OCI-LY3 (cell line): ENCODE results near the gene TECR.
"Not testable (repeated sequence)": the region's sequence is repeated elsewhere in the genome, so short reads cannot be mapped to it uniquely, and the experiment has no call there.

Experiments
- H2AFZ ChIP-seq: fragments of 200-600, 300-600 bp; shearing (Covaris generic); 2 replicates; pipeline ENCODE4 v1.6.0; 2014; ENCODE audit warnings: antibody characterized with exemption, low read depth, low read length
- H3K27ac ChIP-seq: fragments of 200-600, 300-600 bp; sonication (generic); 2 replicates; pipeline ENCODE4 v1.5.1; 2014; ENCODE audit warnings: mild to moderate bottlenecking, low read length, moderate library complexity, mixed read lengths
- H3K27me3 ChIP-seq: fragments of 200-600, 300-600 bp; sonication (generic); 2 replicates; pipeline ENCODE4 v1.6.1; 2014; ENCODE audit warnings: low read depth, low read length, mixed read lengths
- H3K36me3 ChIP-seq: fragments of 200-600, 300-600 bp; sonication (generic); replicated peaks from 2 replicates; pipeline ENCODE3; 2014; ENCODE audit warnings: low read depth, low read length, mixed read lengths
- H3K4me1 ChIP-seq: fragments of 300-600, 200-600 bp; sonication (generic); 2 replicates; pipeline ENCODE4 v1.6.1; 2014; ENCODE audit warnings: low read length, mixed read lengths
- H3K4me2 ChIP-seq: fragments of 200-600, 300-600 bp; sonication (generic); 2 replicates; pipeline ENCODE4 v1.6.1; 2014; ENCODE audit warnings: low read length, mixed read lengths
- H3K4me3 ChIP-seq: fragments of 300-600, 200-600 bp; sonication (generic); 2 replicates; pipeline ENCODE4 v1.5.1; 2014; ENCODE audit warnings: antibody characterized with exemption, mild to moderate bottlenecking, low read length, moderate library complexity
- H3K79me2 ChIP-seq: fragments of 300-600, 200-600 bp; shearing (Covaris generic); 2 replicates; pipeline ENCODE4 v1.6.1; 2014; ENCODE audit warnings: mild to moderate bottlenecking, low read length, mixed read lengths
- H3K9ac ChIP-seq: fragments of 300-600, 200-600 bp; shearing (Covaris generic); 2 replicates; pipeline ENCODE4 v1.6.0; 2014; ENCODE audit warnings: mild to moderate bottlenecking, low read length, moderate library complexity
- H3K9me3 ChIP-seq: fragments of 200-600, 300-600 bp; shearing (Covaris generic); 2 replicates; pipeline ENCODE4 v1.6.1; 2014; ENCODE audit warnings: low read length, mixed read lengths; ENCODE audit not compliant: insufficient read depth
- H4K20me1 ChIP-seq: fragments of 200-600, 300-600 bp; sonication (generic); 2 replicates; pipeline ENCODE4 v1.6.1; 2016; ENCODE audit warnings: low read length, mixed read lengths; ENCODE audit not compliant: insufficient read depth
- EZH2phosphoT487 ChIP-seq: fragments of 200-600 bp; shearing (Covaris generic); IDR thresholded peaks from 2 replicates; pipeline ENCODE4 v1.6.1; 2018; ENCODE audit warnings: antibody characterized with exemption, mixed run types, low read depth
- TF ChIP-seq, protein P1 (sequence below): fragments of 200-600, 300-600 bp; sonication (generic); IDR thresholded peaks from 2 replicates; pipeline ENCODE4 v1.5.1; 2014; ENCODE audit warnings: antibody characterized with exemption, low read length, low read depth

Gene TECR

DNA sequence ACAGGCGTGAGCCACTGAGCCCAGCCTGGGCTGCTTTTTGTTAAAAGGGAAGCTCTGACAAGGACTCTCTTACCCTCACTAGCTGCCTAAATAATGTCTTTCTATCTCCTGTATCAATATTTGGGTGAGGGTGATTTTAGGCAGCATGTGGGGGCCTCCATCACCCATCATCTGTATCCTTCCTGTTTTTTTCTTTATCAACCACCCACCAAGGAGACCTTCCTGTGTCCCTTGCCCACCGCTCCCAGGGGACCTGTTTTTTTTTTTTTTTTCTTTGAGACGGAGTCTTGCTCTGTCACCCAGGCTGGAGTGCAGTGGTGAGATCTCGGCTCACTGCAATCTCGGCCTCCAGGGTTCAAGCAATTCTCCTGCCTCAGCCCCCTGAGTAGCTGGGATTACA, 47.9 kb downstream of the TECR start:
- no peak for TF ChIP-seq EZH2phosphoT487
- TF ChIP-seq, protein P1, sequence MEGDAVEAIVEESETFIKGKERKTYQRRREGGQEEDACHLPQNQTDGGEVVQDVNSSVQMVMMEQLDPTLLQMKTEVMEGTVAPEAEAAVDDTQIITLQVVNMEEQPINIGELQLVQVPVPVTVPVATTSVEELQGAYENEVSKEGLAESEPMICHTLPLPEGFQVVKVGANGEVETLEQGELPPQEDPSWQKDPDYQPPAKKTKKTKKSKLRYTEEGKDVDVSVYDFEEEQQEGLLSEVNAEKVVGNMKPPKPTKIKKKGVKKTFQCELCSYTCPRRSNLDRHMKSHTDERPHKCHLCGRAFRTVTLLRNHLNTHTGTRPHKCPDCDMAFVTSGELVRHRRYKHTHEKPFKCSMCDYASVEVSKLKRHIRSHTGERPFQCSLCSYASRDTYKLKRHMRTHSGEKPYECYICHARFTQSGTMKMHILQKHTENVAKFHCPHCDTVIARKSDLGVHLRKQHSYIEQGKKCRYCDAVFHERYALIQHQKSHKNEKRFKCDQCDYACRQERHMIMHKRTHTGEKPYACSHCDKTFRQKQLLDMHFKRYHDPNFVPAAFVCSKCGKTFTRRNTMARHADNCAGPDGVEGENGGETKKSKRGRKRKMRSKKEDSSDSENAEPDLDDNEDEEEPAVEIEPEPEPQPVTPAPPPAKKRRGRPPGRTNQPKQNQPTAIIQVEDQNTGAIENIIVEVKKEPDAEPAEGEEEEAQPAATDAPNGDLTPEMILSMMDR, result no peak
- H3K27me3 ChIP-seq, result no peaks in the 10 kb centered on the region
- no peaks in the 10 kb centered on the region for H3K36me3 ChIP-seq
- H4K20me1 ChIP-seq, result no peaks in the 10 kb centered on the region
- peak overlapping the region; percentile 67 for H3K4me2 ChIP-seq
- H3K9ac ChIP-seq, result peak overlapping the region; percentile 48; the same call in 1 of the 2 replicates
- no peaks in the 10 kb centered on the region for H3K9me3 ChIP-seq
- peak overlapping the region; percentile 41; the same call in 1 of the 2 replicates for H2AFZ ChIP-seq
- H3K79me2 ChIP-seq, result no peaks in the 10 kb centered on the region
- H3K4me3 ChIP-seq, result no peak overlapping the region
- H3K4me1 ChIP-seq, result peaks cover 62% of the 10 kb centered on the region
- H3K27ac ChIP-seq, result peak overlapping the region; percentile 62

DNA sequence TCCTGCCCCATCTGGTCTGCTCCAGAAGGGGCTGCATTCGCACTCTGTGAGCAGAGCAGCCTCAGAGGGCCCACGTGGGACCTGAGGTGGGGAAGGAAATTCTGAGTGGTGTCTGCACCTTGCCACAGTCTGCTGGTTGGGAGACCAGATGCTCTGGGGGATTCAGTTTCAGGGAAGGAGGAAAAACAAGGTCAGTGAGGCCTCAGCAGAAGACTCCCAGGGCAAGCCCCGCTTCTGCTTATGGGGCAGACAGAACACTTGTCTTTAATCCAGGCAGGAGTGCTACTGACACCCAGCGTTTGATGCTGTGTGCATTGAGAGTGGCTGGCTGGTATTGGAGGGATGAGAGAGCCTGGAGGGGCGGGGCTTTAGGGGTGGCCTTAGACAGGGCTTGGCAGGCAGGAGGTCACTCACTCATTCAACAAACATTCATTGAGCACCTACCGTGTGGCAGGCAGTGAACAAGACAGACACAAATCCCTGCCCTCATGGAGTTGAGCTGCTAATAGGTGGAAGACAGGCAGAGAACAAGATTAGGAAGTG, 48.6 kb downstream of the TECR start:
- TF ChIP-seq, protein P1, result peak; percentile 30
- TF ChIP-seq EZH2phosphoT487, result no peak
- H3K4me2 ChIP-seq, result peak overlapping the region; percentile 67
- H2AFZ ChIP-seq, result peak overlapping the region; percentile 78; the same call in 1 of the 2 replicates
- H3K9ac ChIP-seq, result peak overlapping the region; percentile 48
- no peaks in the 10 kb centered on the region for H4K20me1 ChIP-seq
- H3K4me3 ChIP-seq, result peak overlapping the region; percentile 34
- H3K36me3 ChIP-seq, result no peaks in the 10 kb centered on the region
- H3K79me2 ChIP-seq, result peaks cover 4% of the 10 kb centered on the region
- H3K27ac ChIP-seq, result peak overlapping the region; percentile 62
- H3K4me1 ChIP-seq, result peaks cover 68% of the 10 kb centered on the region
- H3K9me3 ChIP-seq, result no peaks in the 10 kb centered on the region
- H3K27me3 ChIP-seq, result no peaks in the 10 kb centered on the region

DNA sequence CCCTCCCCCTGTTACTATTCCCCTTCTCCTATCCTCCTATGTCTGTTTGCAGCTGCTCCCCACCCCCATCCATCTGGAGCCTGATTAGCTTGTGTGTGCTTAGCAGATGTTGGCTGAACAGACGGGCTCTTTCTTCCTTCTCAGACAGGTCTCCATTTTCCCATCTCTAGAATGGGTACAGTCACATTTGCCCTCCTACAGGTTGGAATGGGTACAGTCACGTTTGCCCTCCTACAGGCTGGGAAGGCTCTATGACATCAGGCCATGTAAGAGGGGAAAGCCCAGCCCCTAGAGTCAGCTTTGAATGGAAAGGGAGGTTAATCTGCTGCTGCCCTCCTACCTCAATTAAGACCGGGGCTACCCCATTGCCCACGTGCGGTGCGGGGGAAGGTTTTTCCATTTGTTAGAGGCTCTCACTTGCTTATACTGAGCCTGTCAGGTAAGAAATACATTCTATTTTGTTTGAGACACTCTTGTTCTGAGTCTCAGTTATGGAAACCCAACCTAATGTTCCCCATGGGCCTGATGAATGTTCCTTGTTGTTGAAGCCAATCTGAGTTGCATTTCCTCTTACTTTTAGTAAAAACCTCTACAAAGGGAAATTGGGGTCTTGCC, 51.3 kb downstream of the TECR start:
- H3K27me3 ChIP-seq, result no peaks in the 10 kb centered on the region
- TF ChIP-seq, protein P1, result peak; percentile 41
- TF ChIP-seq EZH2phosphoT487, result 0 out of 2 replicates have a peak, but pooled peaks have one; percentile 36
- no peaks in the 10 kb centered on the region for H3K9me3 ChIP-seq
- H3K4me2 ChIP-seq, result peak overlapping the region; percentile 51
- no peak overlapping the region for H2AFZ ChIP-seq
- peak overlapping the region; percentile 22; the same call in 1 of the 2 replicates for H3K4me3 ChIP-seq
- no peaks in the 10 kb centered on the region for H4K20me1 ChIP-seq
- H3K9ac ChIP-seq, result peak overlapping the region; percentile 16; the same call in 1 of the 2 replicates
- peaks cover 26% of the 10 kb centered on the region for H3K79me2 ChIP-seq
- H3K4me1 ChIP-seq, result peaks cover 72% of the 10 kb centered on the region
- peak overlapping the region; percentile 89 for H3K27ac ChIP-seq
- peaks cover 3% of the 10 kb centered on the region for H3K36me3 ChIP-seq

DNA sequence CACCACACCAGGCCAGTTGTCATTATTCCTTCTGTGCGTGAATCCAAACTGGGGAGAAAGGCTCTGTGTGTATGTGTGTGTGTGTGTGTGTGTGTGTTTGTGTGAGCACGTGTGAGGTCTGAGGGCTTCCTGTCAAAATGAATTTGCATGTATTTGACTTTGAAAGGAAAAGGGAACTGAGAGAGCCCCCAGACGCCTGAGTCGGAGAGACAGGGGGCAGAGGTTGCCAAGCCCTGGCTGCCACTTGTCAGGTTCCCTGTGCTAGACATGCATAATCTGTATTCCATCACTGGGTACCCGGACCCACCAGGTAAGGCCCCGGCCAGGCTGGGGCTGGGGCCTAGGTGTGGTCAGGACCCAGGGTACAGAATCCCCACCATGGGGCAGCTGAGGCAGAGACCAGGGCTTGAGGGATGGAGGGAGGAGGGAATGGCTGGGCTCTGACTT, 53.5 kb downstream of the TECR start, which contains the start of gene CLEC17A:
CLEC17A (plus strand) TSS at position 191 of the 447 bp plus-strand sequence; CDS start at position 268, 77 bp downstream.
- no peak for TF ChIP-seq EZH2phosphoT487
- TF ChIP-seq, protein P1, result no peak
- H3K4me1 ChIP-seq, result peaks cover 70% of the 10 kb centered on the region
- H2AFZ ChIP-seq, result no peak within 1 kb of the TSS
- peak within 1 kb of the TSS; percentile 87 for H3K4me3 ChIP-seq
- H3K4me2 ChIP-seq, result peak within 1 kb of the TSS; percentile 86
- peak within 1 kb of the TSS; percentile 85 for H3K9ac ChIP-seq
- H3K79me2 ChIP-seq, result peaks cover 47% of the 10 kb centered on the region
- peaks cover 15% of the 10 kb centered on the region for H4K20me1 ChIP-seq
- H3K27me3 ChIP-seq, result no peaks in the 10 kb centered on the region
- H3K36me3 ChIP-seq, result peaks cover 10% of the 10 kb centered on the region
- H3K9me3 ChIP-seq, result no peaks in the 10 kb centered on the region
- H3K27ac ChIP-seq, result peak within 1 kb of the TSS; percentile 89

DNA sequence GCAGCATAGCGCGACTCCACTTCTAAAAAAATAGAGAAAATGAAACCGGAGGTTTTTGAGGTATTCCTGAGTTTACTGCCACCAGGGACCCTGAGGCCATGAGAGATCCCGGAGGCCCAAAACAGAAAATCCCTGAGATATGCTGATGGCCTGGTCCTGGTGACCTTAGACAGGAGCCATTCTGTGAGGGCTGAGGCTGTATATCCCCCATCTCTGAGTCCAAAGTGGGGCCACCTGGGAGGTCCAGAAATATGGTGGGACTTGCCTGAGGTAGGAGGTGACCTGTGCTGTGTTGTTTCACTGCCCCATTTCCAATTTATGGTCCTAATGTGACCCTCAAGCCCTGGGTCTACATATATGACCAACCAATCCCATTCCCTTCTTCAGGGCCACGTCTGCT, 55.0 kb downstream of the TECR start:
- H2AFZ ChIP-seq, H3K27me3 ChIP-seq, H3K9me3 ChIP-seq: not testable (repeated sequence)
- H3K27ac ChIP-seq, result peak overlapping the region; percentile 73
- peaks cover 55% of the 10 kb centered on the region for H3K79me2 ChIP-seq
- H3K4me1 ChIP-seq, result peaks cover 76% of the 10 kb centered on the region
- peak overlapping the region; percentile 85 for H3K9ac ChIP-seq
- peaks cover 22% of the 10 kb centered on the region for H4K20me1 ChIP-seq
- peak overlapping the region; percentile 86 for H3K4me2 ChIP-seq
- H3K36me3 ChIP-seq, result peaks cover 15% of the 10 kb centered on the region
- peak overlapping the region; percentile 87 for H3K4me3 ChIP-seq

DNA sequence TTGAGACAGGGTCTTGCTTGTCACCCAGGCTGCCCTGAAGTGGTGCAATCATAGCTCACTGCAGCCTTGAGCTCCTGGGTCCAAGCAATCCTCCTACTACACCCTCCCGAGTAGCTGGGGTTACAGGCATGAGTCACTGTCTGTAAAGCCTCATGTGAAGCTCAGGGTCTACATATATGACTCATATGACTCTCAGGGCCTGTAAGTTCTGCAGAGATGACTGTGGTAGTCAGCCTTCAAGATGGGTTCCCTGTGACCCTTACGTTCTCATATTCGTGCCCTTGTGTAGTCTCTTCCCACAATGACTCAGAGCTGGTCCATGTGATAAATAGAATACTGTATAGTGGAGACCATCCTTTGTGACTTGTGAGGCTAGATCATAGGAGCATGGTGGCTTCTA, 55.8 kb downstream of the TECR start:
- H3K36me3 ChIP-seq, result peaks cover 15% of the 10 kb centered on the region
- H3K4me3 ChIP-seq, result peak overlapping the region; percentile 87
- peak overlapping the region; percentile 85; the same call in 1 of the 2 replicates for H3K9ac ChIP-seq
- H3K27ac ChIP-seq, result peak overlapping the region; percentile 73
- H3K4me2 ChIP-seq, result peak overlapping the region; percentile 86
- peaks cover 70% of the 10 kb centered on the region for H3K4me1 ChIP-seq
- H3K9me3 ChIP-seq, H2AFZ ChIP-seq, H3K27me3 ChIP-seq: not testable (repeated sequence)
- peaks cover 55% of the 10 kb centered on the region for H3K79me2 ChIP-seq
- H4K20me1 ChIP-seq, result peaks cover 22% of the 10 kb centered on the region
